GM12873 (cell line): ENCODE measurements around the gene RAPGEFL1.

ENCODE experiments used
- CTCF ChIP-seq: IDR thresholded peaks from 2 replicates; pipeline ENCODE4 v1.5.1; 2012; ENCODE audit warnings: low read depth, mild to moderate bottlenecking, moderate library complexity, low read length, control low read depth; ENCODE audit not compliant: insufficient read depth; ENCODE audit errors: missing control alignments

RAPGEFL1 gene

GRCh38 chr17:40167685-40168261, 9.5 kb upstream of the RAPGEFL1 start:
- no peak for TF ChIP-seq CTCF

GRCh38 chr17:40168262-40168832, 8.9 kb upstream of the RAPGEFL1 start:
- peak; percentile 80 for TF ChIP-seq CTCF

GRCh38 chr17:40170325-40170724, 6.9 kb upstream of the RAPGEFL1 start:
- no peak for TF ChIP-seq CTCF

- no peak for TF ChIP-seq CTCF
Observed at GRCh38 chr17:40171750-40172149, 5.5 kb upstream of the RAPGEFL1 start.

- no peak for TF ChIP-seq CTCF
Observed at GRCh38 chr17:40173091-40173777, 4.0 kb upstream of the RAPGEFL1 start.

GRCh38 chr17:40173778-40174135, 3.5 kb upstream of the RAPGEFL1 start:
- TF ChIP-seq CTCF, result no peak

GRCh38 chr17:40174514-40174913, 2.8 kb upstream of the RAPGEFL1 start:
- no peak for TF ChIP-seq CTCF
